Activated CD8-positive, alpha-beta T cell treated with anti-CD3 and anti-CD28 coated beads for 36 hours (primary cell): ENCODE data around the gene PRDM16. TPM values are rescaled to one million over a fixed set of nuclear protein-coding genes. Genes with fewer than 3 reads are reported as not detected.

Experiments used
- ATAC-seq: fragments of 200-7000 bp; cut with Tn5 transposase; one replicate; pipeline ENCODE4 v1.10.0; 2021; ENCODE audit warnings: mild to moderate bottlenecking, moderate library complexity
- CTCF ChIA-PET: fragments of 350-600 bp; sonication (Branson Sonifier 250); formaldehyde crosslinking; loops from one replicate; lab custom pipeline; 2021; ENCODE audit warnings: antibody characterized with exemption; lab: Charles Lee
- POLR2A ChIA-PET: fragments of 350-600 bp; sonication (Branson Sonifier 250); formaldehyde crosslinking; loops from one replicate; lab custom pipeline; 2021; ENCODE audit warnings: antibody characterized with exemption; lab: Charles Lee
- DNase-seq: peaks from one replicate; pipeline ENCODE4 v3.0.0-alpha.2; 2020
- H3K27ac Mint-ChIP-seq: one replicate; pipeline ENCODE4 v1.8.0; 2021; ENCODE audit warnings: mild to moderate bottlenecking, mixed read lengths
- H3K27me3 Mint-ChIP-seq: one replicate; pipeline ENCODE4 v1.8.0; 2021; ENCODE audit warnings: mixed read lengths
- H3K36me3 Mint-ChIP-seq: one replicate; pipeline ENCODE4 v1.8.0; 2021; ENCODE audit warnings: low read depth, mixed read lengths
- H3K4me1 Mint-ChIP-seq: one replicate; pipeline ENCODE4 v1.8.0; 2021; ENCODE audit warnings: low read depth, mixed read lengths
- H3K4me3 Mint-ChIP-seq: one replicate; pipeline ENCODE4 v1.8.0; 2021; ENCODE audit warnings: mild to moderate bottlenecking, moderate library complexity, mixed read lengths
- H3K9me3 Mint-ChIP-seq: one replicate; pipeline ENCODE4 v1.8.0; 2021; ENCODE audit warnings: mixed read lengths
- CTCF ChIP-seq: fragments of 200-600 bp; IDR thresholded peaks from one replicate; pipeline ENCODE4 v1.8.0; 2022; ENCODE audit warnings: antibody characterized with exemption, mild to moderate bottlenecking
- intact Hi-C: fragments of 100-400 bp; cut with micrococcal nuclease; formaldehyde crosslinking; loops from one replicate; pipeline ENCODE4 v1.10.0; 2022
- total RNA-seq, 2 experiments: library from RNA; stranded (reverse); gene quantifications; one replicate each; pipeline ENCODE4 v1.2.3, GENCODE V29; 2021

PRDM16 gene
- total RNA-seq, 2 experiments from 2014 or later, result 0.29 to 0.49 TPM

GRCh38 chr1:3233551-3233950 lies 164.5 kb downstream of the PRDM16 start:
- DNase-seq (no peak), ATAC-seq (no peak)
- H3K27ac Mint-ChIP-seq, result no peak overlapping the region
- no peaks in the 10 kb centered on the region for H3K36me3 Mint-ChIP-seq
- no peaks in the 10 kb centered on the region for H3K9me3 Mint-ChIP-seq
- TF ChIP-seq CTCF, result no peak
- ChIA-PET CTCF (no interaction called here), POLR2A (no interaction called here)
- H3K4me3 Mint-ChIP-seq, result no peak overlapping the region
- H3K27me3 Mint-ChIP-seq, result no peaks in the 10 kb centered on the region
- no peaks in the 10 kb centered on the region for H3K4me1 Mint-ChIP-seq
- intact Hi-C loops, result no loop called here

- intact Hi-C loops, result no loop called here
- ChIA-PET CTCF (no interaction called here), POLR2A (no interaction called here)
- H3K27me3 Mint-ChIP-seq, result no peaks in the 10 kb centered on the region
- H3K27ac Mint-ChIP-seq, result no peak overlapping the region
- no peak for ATAC-seq
- H3K4me3 Mint-ChIP-seq, result no peak overlapping the region
- no peak for DNase-seq
- H3K4me1 Mint-ChIP-seq, result no peaks in the 10 kb centered on the region
- no peaks in the 10 kb centered on the region for H3K36me3 Mint-ChIP-seq
- no peak for TF ChIP-seq CTCF
- H3K9me3 Mint-ChIP-seq, result no peaks in the 10 kb centered on the region
Measured at GRCh38 chr1:3234281-3234680, 165.3 kb downstream of the PRDM16 start.

- intact Hi-C loops, result no loop called here
- no peak for TF ChIP-seq CTCF
- no peaks in the 10 kb centered on the region for H3K36me3 Mint-ChIP-seq
- ATAC-seq (no peak), DNase-seq (no peak)
- no peak overlapping the region for H3K4me3 Mint-ChIP-seq
- H3K9me3 Mint-ChIP-seq, result no peaks in the 10 kb centered on the region
- H3K27ac Mint-ChIP-seq, result no peak overlapping the region
- H3K27me3 Mint-ChIP-seq, result no peaks in the 10 kb centered on the region
- ChIA-PET CTCF (no interaction called here), POLR2A (no interaction called here)
- H3K4me1 Mint-ChIP-seq, result no peaks in the 10 kb centered on the region
Measured at GRCh38 chr1:3234956-3235355, 166.0 kb downstream of the PRDM16 start.

GRCh38 chr1:3235496-3235895 lies 166.5 kb downstream of the PRDM16 start:
- H3K36me3 Mint-ChIP-seq, result no peaks in the 10 kb centered on the region
- ChIA-PET POLR2A (no interaction called here), CTCF (no interaction called here)
- H3K27me3 Mint-ChIP-seq, result no peaks in the 10 kb centered on the region
- DNase-seq, result no peak
- intact Hi-C loops, result no loop called here
- no peak for TF ChIP-seq CTCF
- no peak for ATAC-seq
- no peaks in the 10 kb centered on the region for H3K9me3 Mint-ChIP-seq
- no peak overlapping the region for H3K4me3 Mint-ChIP-seq
- no peak overlapping the region for H3K27ac Mint-ChIP-seq
- no peaks in the 10 kb centered on the region for H3K4me1 Mint-ChIP-seq

GRCh38 chr1:3236361-3236760 lies 167.4 kb downstream of the PRDM16 start:
- TF ChIP-seq CTCF, result no peak

More at GRCh38 chr1:3236361-3236760, 167.4 kb downstream of the PRDM16 start:
- CTCF ChIA-PET, result no interaction called here
- H3K4me3 Mint-ChIP-seq, result no peak overlapping the region
- no peaks in the 10 kb centered on the region for H3K4me1 Mint-ChIP-seq
- intact Hi-C loops, result no loop called here
- H3K9me3 Mint-ChIP-seq, result no peaks in the 10 kb centered on the region
- POLR2A ChIA-PET, result interaction anchor here (0.5 kb wide), 1 partner anchor 19 kb away, joined by 3 read pairs; no protein-coding TSS in a partner anchor
- no peaks in the 10 kb centered on the region for H3K36me3 Mint-ChIP-seq
- H3K27me3 Mint-ChIP-seq, result no peaks in the 10 kb centered on the region
- ATAC-seq (no peak), DNase-seq (no peak)
- H3K27ac Mint-ChIP-seq, result no peak overlapping the region
